GM23338 (cell line): ENCODE measurements around the gene TOMM20L. TPM values are rescaled to one million over a fixed set of nuclear protein-coding genes. Genes with fewer than 3 reads are reported as not detected.

Experiments
- ATAC-seq: fragments of 200-7000 bp; cut with Tn5 transposase; 3 replicates; pipeline ENCODE4 v1.9.1; 2020
- DNase-seq: peaks from one replicate; pipeline ENCODE4 v3.0.0-alpha.2; 2015; ENCODE audit warnings: low spot score
- H2AFZ ChIP-seq: fragments of 200-600 bp; sonication (generic); 2 replicates; pipeline ENCODE4 v1.8.0; 2016; ENCODE audit warnings: antibody characterized with exemption, mild to moderate bottlenecking, moderate library complexity
- H3F3A ChIP-seq: fragments of 200-600 bp; sonication (generic); replicated peaks from 2 replicates; pipeline ENCODE4 v1.8.0; 2017; ENCODE audit warnings: antibody characterized with exemption, mixed run types, low read depth
- H3K27ac ChIP-seq: fragments of 200-600 bp; sonication (generic); 2 replicates; pipeline ENCODE4 v1.6.1; 2016; ENCODE audit warnings: low read depth
- H3K27me3 ChIP-seq: fragments of 200-600 bp; sonication (generic); 2 replicates; pipeline ENCODE4 v1.8.0; 2016; ENCODE audit warnings: mild to moderate bottlenecking, mixed run types, moderate library complexity; ENCODE audit not compliant: insufficient read depth
- H3K36me3 ChIP-seq: fragments of 200-600 bp; sonication (generic); 2 replicates; pipeline ENCODE4 v1.8.0; 2016; ENCODE audit warnings: mild to moderate bottlenecking; ENCODE audit not compliant: insufficient read depth
- H3K4me1 ChIP-seq: fragments of 200-600 bp; sonication (generic); 2 replicates; pipeline ENCODE4 v1.8.0; 2016; ENCODE audit warnings: mild to moderate bottlenecking, moderate library complexity; ENCODE audit not compliant: insufficient read depth
- H3K4me2 ChIP-seq: fragments of 200-600 bp; sonication (generic); 2 replicates; pipeline ENCODE4 v1.7.1; 2017; ENCODE audit warnings: mixed run types
- H3K4me3 ChIP-seq: fragments of 200-600 bp; sonication (generic); 2 replicates; pipeline ENCODE4 v1.6.1; 2016; ENCODE audit warnings: mixed run types
- H3K79me2 ChIP-seq: fragments of 200-600 bp; sonication (generic); replicated peaks from 2 replicates; pipeline ENCODE4 v1.8.0; 2017; ENCODE audit warnings: mild to moderate bottlenecking; ENCODE audit not compliant: insufficient read depth
- H3K9me2 ChIP-seq: fragments of 200-600 bp; sonication (generic); 2 replicates; pipeline ENCODE4 v1.8.0; 2017; ENCODE audit not compliant: insufficient read depth
- H4K20me1 ChIP-seq: fragments of 200-600 bp; sonication (generic); replicated peaks from 2 replicates; pipeline ENCODE4 v1.8.0; 2017; ENCODE audit warnings: mild to moderate bottlenecking; ENCODE audit not compliant: insufficient read depth
- H3K27ac Mint-ChIP-seq: 2 replicates; pipeline ENCODE4 v1.8.0; 2020; ENCODE audit warnings: inconsistent platforms, mild to moderate bottlenecking, moderate library complexity, mixed read lengths
- H3K27me3 Mint-ChIP-seq: 3 replicates; pipeline ENCODE4 v1.8.0; 2022; ENCODE audit warnings: low read depth, mild to moderate bottlenecking, moderate library complexity, mixed read lengths, inconsistent platforms; ENCODE audit not compliant: insufficient read depth, poor library complexity
- H3K36me3 Mint-ChIP-seq: 3 replicates; pipeline ENCODE4 v1.8.0; 2021; ENCODE audit warnings: low read depth, mild to moderate bottlenecking, inconsistent platforms, moderate library complexity, mixed read lengths
- H3K4me1 Mint-ChIP-seq: 3 replicates; pipeline ENCODE4 v1.8.0; 2020; ENCODE audit warnings: mild to moderate bottlenecking, inconsistent platforms, mixed read lengths
- H3K4me3 Mint-ChIP-seq: 3 replicates; pipeline ENCODE4 v1.8.0; 2021; ENCODE audit warnings: moderate library complexity, mild to moderate bottlenecking, inconsistent platforms, mixed read lengths
- H3K9me3 Mint-ChIP-seq: 3 replicates; pipeline ENCODE4 v1.8.0; 2020; ENCODE audit warnings: moderate library complexity, mild to moderate bottlenecking, inconsistent platforms, mixed read lengths
- CREB1 ChIP-seq: fragments of 250-450 bp; sonication (Bioruptor Pico); IDR thresholded peaks from 2 replicates; pipeline ENCODE4 v1.5.0; 2020; ENCODE audit warnings: low read depth, mild to moderate bottlenecking, moderate library complexity
- EZH2 ChIP-seq: fragments of 200-600 bp; sonication (generic); IDR thresholded peaks from one replicate; pipeline ENCODE4 v1.8.0; 2017; ENCODE audit warnings: antibody characterized with exemption, mild to moderate bottlenecking, low read depth; ENCODE audit not compliant: unreplicated experiment
- EZH2phosphoT487 ChIP-seq: fragments of 200-600 bp; sonication (generic); IDR thresholded peaks from one replicate; pipeline ENCODE4 v1.8.1; 2018; ENCODE audit warnings: antibody characterized with exemption; ENCODE audit not compliant: unreplicated experiment
- JUNB ChIP-seq: IDR thresholded peaks from one replicate; pipeline ENCODE4 v1.6.1; 2016; ENCODE audit warnings: antibody characterized with exemption; ENCODE audit not compliant: unreplicated experiment
- NANOG ChIP-seq: IDR thresholded peaks from 2 replicates; pipeline ENCODE4 v1.6.1; 2016; ENCODE audit warnings: antibody characterized with exemption, borderline replicate concordance
- POLR2AphosphoS5 ChIP-seq: IDR thresholded peaks from 2 replicates; pipeline ENCODE4 v1.6.1; 2016; ENCODE audit warnings: antibody characterized with exemption, low read depth
- ZNF114 ChIP-seq: fragments of 250-450 bp; sonication (Bioruptor Pico); IDR thresholded peaks from 2 replicates; pipeline ENCODE4 v1.5.0; 2020; ENCODE audit warnings: mild to moderate bottlenecking, moderate library complexity
- polyA plus RNA-seq: library from polyadenylated mRNA; unstranded; fragments of >200 nt; fragmentation: Nextera tagmentation; extraction: Ambion mirVana; gene quantifications from 2 replicates; pipeline ENCODE4 v1.2.1, GENCODE V29; 2016
- total RNA-seq: library from RNA; depleted of rRNA; stranded (reverse); fragments of >200 nt; shearing (Covaris generic); gene quantifications from 2 replicates; pipeline ENCODE4 v1.2.3, GENCODE V29; 2014
- TF ChIP-seq, protein P1 (sequence below): IDR thresholded peaks from one replicate; pipeline ENCODE4 v1.6.1; 2018; ENCODE audit warnings: antibody characterized with exemption; ENCODE audit not compliant: unreplicated experiment
- TF ChIP-seq, protein P2 (sequence below): fragments of 250-450 bp; sonication (Bioruptor Pico); IDR thresholded peaks from 2 replicates; pipeline ENCODE4 v1.5.0; 2020; ENCODE audit warnings: mild to moderate bottlenecking, moderate library complexity

The TOMM20L gene
- total and polyA plus RNA-seq, 2 experiments from 2014 or later = not detected

DNA sequence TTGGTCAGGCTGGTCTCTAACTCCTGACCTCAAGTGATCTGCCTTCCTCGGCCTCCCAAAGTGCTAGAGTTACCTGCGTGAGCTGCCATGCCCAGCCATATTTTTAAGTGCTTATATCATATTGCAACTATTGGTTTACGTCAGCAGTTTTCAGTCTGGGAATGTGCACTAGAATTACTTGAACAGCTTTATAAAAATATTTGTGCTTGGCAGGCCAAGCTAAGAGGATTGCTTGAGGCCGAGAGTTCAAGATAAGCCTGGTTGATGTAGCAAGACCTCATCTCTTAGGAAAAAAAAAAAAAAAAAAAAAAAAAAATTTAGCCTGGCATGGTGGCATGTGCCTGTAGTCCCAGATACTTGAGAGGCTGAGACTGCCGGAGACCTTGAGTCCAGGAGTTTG, 48.9 kb downstream of the TOMM20L start:
- H3K4me2 ChIP-seq = no peak overlapping the region
- H3K4me1 Mint-ChIP-seq = no peaks in the 10 kb centered on the region
- H3K4me3 ChIP-seq = no peak overlapping the region
- H3K9me3 Mint-ChIP-seq = no peaks in the 10 kb centered on the region
- no peaks in the 10 kb centered on the region for H3K79me2 ChIP-seq
- no peaks in the 10 kb centered on the region for H3K27me3 Mint-ChIP-seq
- H3K9me2 ChIP-seq = no peaks in the 10 kb centered on the region
- H3K27ac ChIP-seq = no peak overlapping the region
- H3K27me3 ChIP-seq = no peaks in the 10 kb centered on the region
- DNase-seq = no peak
- no peaks in the 10 kb centered on the region for H3F3A ChIP-seq
- no peak overlapping the region for H3K27ac Mint-ChIP-seq
- TF ChIP-seq POLR2AphosphoS5 (no peak), EZH2phosphoT487 (no peak), ZNF114 (no peak), JUNB (no peak), CREB1 (CRISPR knock-in tag) (no peak), NANOG (no peak), EZH2 (no peak)
- TF ChIP-seq, protein P1, sequence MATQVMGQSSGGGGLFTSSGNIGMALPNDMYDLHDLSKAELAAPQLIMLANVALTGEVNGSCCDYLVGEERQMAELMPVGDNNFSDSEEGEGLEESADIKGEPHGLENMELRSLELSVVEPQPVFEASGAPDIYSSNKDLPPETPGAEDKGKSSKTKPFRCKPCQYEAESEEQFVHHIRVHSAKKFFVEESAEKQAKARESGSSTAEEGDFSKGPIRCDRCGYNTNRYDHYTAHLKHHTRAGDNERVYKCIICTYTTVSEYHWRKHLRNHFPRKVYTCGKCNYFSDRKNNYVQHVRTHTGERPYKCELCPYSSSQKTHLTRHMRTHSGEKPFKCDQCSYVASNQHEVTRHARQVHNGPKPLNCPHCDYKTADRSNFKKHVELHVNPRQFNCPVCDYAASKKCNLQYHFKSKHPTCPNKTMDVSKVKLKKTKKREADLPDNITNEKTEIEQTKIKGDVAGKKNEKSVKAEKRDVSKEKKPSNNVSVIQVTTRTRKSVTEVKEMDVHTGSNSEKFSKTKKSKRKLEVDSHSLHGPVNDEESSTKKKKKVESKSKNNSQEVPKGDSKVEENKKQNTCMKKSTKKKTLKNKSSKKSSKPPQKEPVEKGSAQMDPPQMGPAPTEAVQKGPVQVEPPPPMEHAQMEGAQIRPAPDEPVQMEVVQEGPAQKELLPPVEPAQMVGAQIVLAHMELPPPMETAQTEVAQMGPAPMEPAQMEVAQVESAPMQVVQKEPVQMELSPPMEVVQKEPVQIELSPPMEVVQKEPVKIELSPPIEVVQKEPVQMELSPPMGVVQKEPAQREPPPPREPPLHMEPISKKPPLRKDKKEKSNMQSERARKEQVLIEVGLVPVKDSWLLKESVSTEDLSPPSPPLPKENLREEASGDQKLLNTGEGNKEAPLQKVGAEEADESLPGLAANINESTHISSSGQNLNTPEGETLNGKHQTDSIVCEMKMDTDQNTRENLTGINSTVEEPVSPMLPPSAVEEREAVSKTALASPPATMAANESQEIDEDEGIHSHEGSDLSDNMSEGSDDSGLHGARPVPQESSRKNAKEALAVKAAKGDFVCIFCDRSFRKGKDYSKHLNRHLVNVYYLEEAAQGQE = no peak
- TF ChIP-seq, protein P2, sequence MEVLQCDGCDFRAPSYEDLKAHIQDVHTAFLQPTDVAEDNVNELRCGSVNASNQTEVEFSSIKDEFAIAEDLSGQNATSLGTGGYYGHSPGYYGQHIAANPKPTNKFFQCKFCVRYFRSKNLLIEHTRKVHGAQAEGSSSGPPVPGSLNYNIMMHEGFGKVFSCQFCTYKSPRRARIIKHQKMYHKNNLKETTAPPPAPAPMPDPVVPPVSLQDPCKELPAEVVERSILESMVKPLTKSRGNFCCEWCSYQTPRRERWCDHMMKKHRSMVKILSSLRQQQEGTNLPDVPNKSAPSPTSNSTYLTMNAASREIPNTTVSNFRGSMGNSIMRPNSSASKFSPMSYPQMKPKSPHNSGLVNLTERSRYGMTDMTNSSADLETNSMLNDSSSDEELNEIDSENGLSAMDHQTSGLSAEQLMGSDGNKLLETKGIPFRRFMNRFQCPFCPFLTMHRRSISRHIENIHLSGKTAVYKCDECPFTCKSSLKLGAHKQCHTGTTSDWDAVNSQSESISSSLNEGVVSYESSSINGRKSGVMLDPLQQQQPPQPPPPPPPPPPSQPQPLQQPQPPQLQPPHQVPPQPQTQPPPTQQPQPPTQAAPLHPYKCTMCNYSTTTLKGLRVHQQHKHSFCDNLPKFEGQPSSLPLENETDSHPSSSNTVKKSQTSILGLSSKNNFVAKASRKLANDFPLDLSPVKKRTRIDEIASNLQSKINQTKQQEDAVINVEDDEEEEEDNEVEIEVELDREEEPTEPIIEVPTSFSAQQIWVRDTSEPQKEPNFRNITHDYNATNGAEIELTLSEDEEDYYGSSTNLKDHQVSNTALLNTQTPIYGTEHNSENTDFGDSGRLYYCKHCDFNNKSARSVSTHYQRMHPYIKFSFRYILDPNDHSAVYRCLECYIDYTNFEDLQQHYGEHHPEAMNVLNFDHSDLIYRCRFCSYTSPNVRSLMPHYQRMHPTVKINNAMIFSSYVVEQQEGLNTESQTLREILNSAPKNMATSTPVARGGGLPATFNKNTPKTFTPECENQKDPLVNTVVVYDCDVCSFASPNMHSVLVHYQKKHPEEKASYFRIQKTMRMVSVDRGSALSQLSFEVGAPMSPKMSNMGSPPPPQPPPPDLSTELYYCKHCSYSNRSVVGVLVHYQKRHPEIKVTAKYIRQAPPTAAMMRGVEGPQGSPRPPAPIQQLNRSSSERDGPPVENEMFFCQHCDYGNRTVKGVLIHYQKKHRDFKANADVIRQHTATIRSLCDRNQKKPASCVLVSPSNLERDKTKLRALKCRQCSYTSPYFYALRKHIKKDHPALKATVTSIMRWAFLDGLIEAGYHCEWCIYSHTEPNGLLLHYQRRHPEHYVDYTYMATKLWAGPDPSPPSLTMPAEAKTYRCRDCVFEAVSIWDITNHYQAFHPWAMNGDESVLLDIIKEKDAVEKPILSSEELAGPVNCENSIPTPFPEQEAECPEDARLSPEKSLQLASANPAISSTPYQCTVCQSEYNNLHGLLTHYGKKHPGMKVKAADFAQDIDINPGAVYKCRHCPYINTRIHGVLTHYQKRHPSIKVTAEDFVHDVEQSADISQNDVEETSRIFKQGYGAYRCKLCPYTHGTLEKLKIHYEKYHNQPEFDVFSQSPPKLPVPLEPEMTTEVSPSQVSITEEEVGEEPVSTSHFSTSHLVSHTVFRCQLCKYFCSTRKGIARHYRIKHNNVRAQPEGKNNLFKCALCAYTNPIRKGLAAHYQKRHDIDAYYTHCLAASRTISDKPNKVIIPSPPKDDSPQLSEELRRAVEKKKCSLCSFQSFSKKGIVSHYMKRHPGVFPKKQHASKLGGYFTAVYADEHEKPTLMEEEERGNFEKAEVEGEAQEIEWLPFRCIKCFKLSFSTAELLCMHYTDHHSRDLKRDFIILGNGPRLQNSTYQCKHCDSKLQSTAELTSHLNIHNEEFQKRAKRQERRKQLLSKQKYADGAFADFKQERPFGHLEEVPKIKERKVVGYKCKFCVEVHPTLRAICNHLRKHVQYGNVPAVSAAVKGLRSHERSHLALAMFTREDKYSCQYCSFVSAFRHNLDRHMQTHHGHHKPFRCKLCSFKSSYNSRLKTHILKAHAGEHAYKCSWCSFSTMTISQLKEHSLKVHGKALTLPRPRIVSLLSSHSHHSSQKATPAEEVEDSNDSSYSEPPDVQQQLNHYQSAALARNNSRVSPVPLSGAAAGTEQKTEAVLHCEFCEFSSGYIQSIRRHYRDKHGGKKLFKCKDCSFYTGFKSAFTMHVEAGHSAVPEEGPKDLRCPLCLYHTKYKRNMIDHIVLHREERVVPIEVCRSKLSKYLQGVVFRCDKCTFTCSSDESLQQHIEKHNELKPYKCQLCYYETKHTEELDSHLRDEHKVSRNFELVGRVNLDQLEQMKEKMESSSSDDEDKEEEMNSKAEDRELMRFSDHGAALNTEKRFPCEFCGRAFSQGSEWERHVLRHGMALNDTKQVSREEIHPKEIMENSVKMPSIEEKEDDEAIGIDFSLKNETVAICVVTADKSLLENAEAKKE (CRISPR knock-in tag) = no peak
- H4K20me1 ChIP-seq = no peaks in the 10 kb centered on the region
- H3K36me3 ChIP-seq = peaks cover 23% of the 10 kb centered on the region; the same call in 1 of the 2 replicates
- ATAC-seq = no peak
- H2AFZ ChIP-seq = no peak overlapping the region
- peaks cover 21% of the 10 kb centered on the region for H3K36me3 Mint-ChIP-seq
- H3K4me1 ChIP-seq = no peaks in the 10 kb centered on the region
- H3K4me3 Mint-ChIP-seq = no peak overlapping the region
